AG04450 (cell line): Measurements from ENCODE around the gene GABBR2. TPM values are rescaled to one million over a fixed set of nuclear protein-coding genes. Genes with fewer than 3 reads are reported as not detected.

Experiments used
- CTCF ChIA-PET: fragments of 300-600, 350-600 bp; formaldehyde crosslinking; extraction: SDS; loops from one replicate; lab custom pipeline; 2022; ENCODE audit warnings: antibody characterized with exemption, inconsistent platforms; lab: Charles Lee
- POLR2A ChIA-PET: fragments of 350-600 bp; formaldehyde crosslinking; extraction: SDS; loops from one replicate; lab custom pipeline; 2021; ENCODE audit warnings: antibody characterized with exemption, inconsistent platforms; lab: Yijun Ruan, JAX
- DNase-seq: peaks from one replicate; pipeline ENCODE4 v3.0.0-alpha.2; 2011; ENCODE audit warnings: low read depth, low spot score
- H3K27ac ChIP-seq: one replicate; pipeline ENCODE4 v1.5.1; 2012; ENCODE audit warnings: low read depth, low read length, control low read depth
- H3K27me3 ChIP-seq: one replicate; pipeline ENCODE4 v1.6.0; 2012; ENCODE audit warnings: low read length; ENCODE audit not compliant: control insufficient read depth, insufficient read depth
- H3K4me3 ChIP-seq: 2 replicates; pipeline ENCODE4 v1.5.1; 2011; ENCODE audit warnings: mild to moderate bottlenecking, low read depth, low read length, control low read depth
- H3K9me3 ChIP-seq: 2 replicates; pipeline ENCODE4 v1.5.1; 2012; ENCODE audit warnings: low read length; ENCODE audit not compliant: control insufficient read depth, insufficient read depth
- CTCF ChIP-seq: IDR thresholded peaks from 2 replicates; pipeline ENCODE4 v1.5.1; 2011; ENCODE audit warnings: low read depth, low read length, control low read depth, inconsistent platforms
- polyA plus RNA-seq: library from polyadenylated mRNA; depleted of rRNA; stranded (reverse); fragments of >200 nt; gene quantifications from 2 replicates; pipeline ENCODE4 v1.2.3, GENCODE V29; 2011

GABBR2 gene
- polyA plus RNA-seq, 1 experiment = 2.4 TPM

GRCh38 chr9:98399950-98400683, 308.6 kb downstream of the GABBR2 start:
- ChIA-PET CTCF (interaction anchor here (0.7 to 1.3 kb wide), 4 partner anchors 9 to 376 kb away, joined by 3 to 6 read pairs (median 4); no protein-coding TSS in a partner anchor), POLR2A (no interaction called here)
- TF ChIP-seq CTCF = peak; percentile 20; the same call in 1 of the 2 replicates
- Histone ChIP-seq H3K4me3 (no peak overlapping the region), H3K27ac (no peak overlapping the region), H3K27me3 (peaks cover 22% of the 10 kb centered on the region), H3K9me3 (no peaks in the 10 kb centered on the region)
- DNase-seq = no peak

- Histone ChIP-seq H3K4me3 (no peak overlapping the region), H3K27ac (no peak overlapping the region), H3K9me3 (no peaks in the 10 kb centered on the region), H3K27me3 (peaks cover 26% of the 10 kb centered on the region)
- no peak for DNase-seq
- ChIA-PET POLR2A (no interaction called here), CTCF (no interaction called here)
- no peak for TF ChIP-seq CTCF
Observed at GRCh38 chr9:98396656-98397055, 312.1 kb downstream of the GABBR2 start.

- Histone ChIP-seq H3K4me3 (no peak overlapping the region), H3K27me3 (peaks cover 26% of the 10 kb centered on the region), H3K9me3 (no peaks in the 10 kb centered on the region), H3K27ac (no peak overlapping the region)
- ChIA-PET POLR2A (no interaction called here), CTCF (no interaction called here)
- no peak for TF ChIP-seq CTCF
- no peak for DNase-seq
Observed at GRCh38 chr9:98396236-98396635, 312.5 kb downstream of the GABBR2 start.

- Histone ChIP-seq H3K27ac (no peak overlapping the region), H3K9me3 (no peaks in the 10 kb centered on the region), H3K27me3 (peaks cover 19% of the 10 kb centered on the region), H3K4me3 (no peak overlapping the region)
- no peak for TF ChIP-seq CTCF
- ChIA-PET POLR2A (no interaction called here), CTCF (interaction anchor here (0.5 kb wide), 1 partner anchor 18 kb away, joined by 6 read pairs; no protein-coding TSS in a partner anchor)
- no peak for DNase-seq
Observed at GRCh38 chr9:98391867-98392266, 316.9 kb downstream of the GABBR2 start.

GRCh38 chr9:98391406-98391805, 317.3 kb downstream of the GABBR2 start:
- CTCF ChIA-PET = interaction anchor here (0.5 kb wide), 1 partner anchor 19 kb away, joined by 6 read pairs; no protein-coding TSS in a partner anchor
- DNase-seq = no peak
- Histone ChIP-seq H3K27me3 (peaks cover 16% of the 10 kb centered on the region), H3K27ac (no peak overlapping the region), H3K4me3 (no peak overlapping the region), H3K9me3 (no peaks in the 10 kb centered on the region)
- POLR2A ChIA-PET = no interaction called here
- no peak for TF ChIP-seq CTCF
